ENCODE results near the gene FAM47E. TPM values are rescaled to one million over a fixed set of nuclear protein-coding genes. Genes with fewer than 3 reads are reported as not detected.

Gene FAM47E
- total RNA-seq, 1 experiment from 2014 or later, result 2.0 TPM

DNA sequence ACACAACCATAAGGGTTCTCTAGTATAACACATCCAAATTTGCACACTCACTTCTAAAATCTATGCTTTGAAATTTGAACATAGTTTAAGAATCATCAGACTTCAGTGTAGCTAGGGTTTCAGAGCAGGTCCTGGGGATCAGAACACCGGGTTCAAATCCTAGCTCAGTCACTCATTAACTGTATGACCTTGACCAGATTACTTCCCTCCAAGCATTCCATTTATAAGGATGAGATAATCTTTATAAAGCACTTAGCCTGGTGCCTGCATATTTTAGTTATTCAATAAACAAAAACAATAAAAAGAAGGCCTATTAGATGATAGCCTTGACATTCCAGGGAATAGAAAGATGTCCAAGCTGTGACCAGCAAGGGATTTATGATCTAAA is 50.2 kb downstream of the FAM47E start:
- H3K9ac ChIP-seq (ENCODE audit: extremely low read depth, insufficient read length, low read length), result no peak overlapping the region
- H3K23me2 ChIP-seq (ENCODE audit: insufficient read length, low read depth, low read length, poor library complexity, severe bottlenecking), result peaks cover 5% of the 10 kb centered on the region

More for the DNA sequence above, 50.2 kb downstream of the FAM47E start:
- H3K9me3 ChIP-seq (ENCODE audit: control insufficient read depth, low read depth, low read length), result no peaks in the 10 kb centered on the region
- H3K79me1 ChIP-seq (ENCODE audit: insufficient read depth, low read depth, low read length, poor library complexity, severe bottlenecking), result no peaks in the 10 kb centered on the region
- H2BK12ac ChIP-seq (ENCODE audit: insufficient read length, low read depth, low read length), result no peak overlapping the region
- Mint-ChIP-seq H3K4me1 (peaks cover 2 to 8% of the 10 kb centered on the region in 2 experiments; a peak in 3 of 4 replicates), H3K36me3 (ENCODE audit: insufficient read depth in 1 of 3, low read depth in 3 of 3) (peaks cover 1 to 5% (median 4%) of the 10 kb centered on the region in 3 experiments; a peak in 5 of 7 replicates), H3K27me3 (ENCODE audit: low read depth) (peaks cover 13% of the 10 kb centered on the region), H3K4me3 (no peak overlapping the region), H3K27ac (no peak overlapping the region), H3K9me3 (peaks cover 5 to 15% of the 10 kb centered on the region in 2 experiments)
- WGBS (ENCODE audit: extremely low coverage, insufficient read length, low lambda C conversion rate), result no CpG with 5 or more reads among the region's 1 CpG
- H3K18ac ChIP-seq (ENCODE audit: insufficient read length, low read depth, low read length), result no peak overlapping the region
- H3T11ph ChIP-seq (ENCODE audit: low read length), result no peak overlapping the region
- H4K91ac ChIP-seq (ENCODE audit: insufficient read length, low read depth, low read length), result no peak overlapping the region
- H2BK15ac ChIP-seq (ENCODE audit: low read depth, low read length), result no peak overlapping the region
- H2BK20ac ChIP-seq (ENCODE audit: low read depth, low read length, poor library complexity, severe bottlenecking), result no peak overlapping the region
- no peak overlapping the region for H3K14ac ChIP-seq (ENCODE audit: insufficient read depth, low read length)
- H3K79me2 ChIP-seq (ENCODE audit: insufficient read depth, low read length), result no peaks in the 10 kb centered on the region
- H4K8ac ChIP-seq (replicated peaks; ENCODE audit: insufficient read length, low read depth, low read length), result no peak overlapping the region
- no peak overlapping the region for H3K56ac ChIP-seq (ENCODE audit: insufficient read length, low read depth, low read length)
- no peak overlapping the region for H3K23ac ChIP-seq (ENCODE audit: insufficient read length, low read depth, low read length)
- TF ChIP-seq, protein P1, sequence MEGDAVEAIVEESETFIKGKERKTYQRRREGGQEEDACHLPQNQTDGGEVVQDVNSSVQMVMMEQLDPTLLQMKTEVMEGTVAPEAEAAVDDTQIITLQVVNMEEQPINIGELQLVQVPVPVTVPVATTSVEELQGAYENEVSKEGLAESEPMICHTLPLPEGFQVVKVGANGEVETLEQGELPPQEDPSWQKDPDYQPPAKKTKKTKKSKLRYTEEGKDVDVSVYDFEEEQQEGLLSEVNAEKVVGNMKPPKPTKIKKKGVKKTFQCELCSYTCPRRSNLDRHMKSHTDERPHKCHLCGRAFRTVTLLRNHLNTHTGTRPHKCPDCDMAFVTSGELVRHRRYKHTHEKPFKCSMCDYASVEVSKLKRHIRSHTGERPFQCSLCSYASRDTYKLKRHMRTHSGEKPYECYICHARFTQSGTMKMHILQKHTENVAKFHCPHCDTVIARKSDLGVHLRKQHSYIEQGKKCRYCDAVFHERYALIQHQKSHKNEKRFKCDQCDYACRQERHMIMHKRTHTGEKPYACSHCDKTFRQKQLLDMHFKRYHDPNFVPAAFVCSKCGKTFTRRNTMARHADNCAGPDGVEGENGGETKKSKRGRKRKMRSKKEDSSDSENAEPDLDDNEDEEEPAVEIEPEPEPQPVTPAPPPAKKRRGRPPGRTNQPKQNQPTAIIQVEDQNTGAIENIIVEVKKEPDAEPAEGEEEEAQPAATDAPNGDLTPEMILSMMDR (conservative IDR thresholded peaks at IDR 0.05), result no peak
- H3K4me2 ChIP-seq (ENCODE audit: insufficient read depth, insufficient read length, low read length), result no peak overlapping the region
- no peak for DNase-seq
- H4K5ac ChIP-seq (ENCODE audit: insufficient read length, low read depth, low read length), result no peak overlapping the region
- no peaks in the 10 kb centered on the region for H4K20me1 ChIP-seq (ENCODE audit: control insufficient read depth, insufficient read depth, insufficient read length)
- H3K27me3 ChIP-seq (ENCODE audit: insufficient read depth, low read length), result peaks cover 4% of the 10 kb centered on the region; the same call in 1 of the 2 replicates
- no peak overlapping the region for H2AK5ac ChIP-seq (ENCODE audit: insufficient read length, low read length)
- H3K4me1 ChIP-seq (ENCODE audit: insufficient read depth, low read length), result peaks cover 1% of the 10 kb centered on the region; the same call in 1 of the 2 replicates
- H3K4ac ChIP-seq (ENCODE audit: low read depth, low read length), result no peak overlapping the region
- H2AFZ ChIP-seq (ENCODE audit: low read length), result no peak overlapping the region
- no peak overlapping the region for H2BK5ac ChIP-seq (ENCODE audit: insufficient read length, low read length)
- H2BK120ac ChIP-seq (ENCODE audit: low read depth, low read length, poor library complexity, severe bottlenecking), result no peak overlapping the region
- no peak overlapping the region for H3K27ac ChIP-seq (ENCODE audit: insufficient read length, low read depth, low read length)

Measured in H9 (cell line).